Neuronal stem cell (in vitro differentiated cells): Measurements from ENCODE around the gene NKAIN4.

ENCODE experiments used
- DNase-seq: peaks from one replicate; pipeline ENCODE4 v3.0.0-alpha.2; 2013; ENCODE audit warnings: low spot score
- H2AFZ ChIP-seq: one replicate; pipeline ENCODE4 v1.6.1; 2013; ENCODE audit warnings: mild to moderate bottlenecking, low read length, inconsistent platforms
- H2AK5ac ChIP-seq: 2 replicates; pipeline ENCODE4 v1.6.1; 2013; ENCODE audit warnings: low read depth, mild to moderate bottlenecking, inconsistent platforms, low read length, moderate library complexity, mixed read lengths
- H2BK120ac ChIP-seq: 2 replicates; pipeline ENCODE4 v1.6.1; 2013; ENCODE audit warnings: low read depth, mild to moderate bottlenecking, inconsistent platforms, low read length, moderate library complexity, mixed read lengths
- H2BK12ac ChIP-seq: one replicate; pipeline ENCODE4 v1.6.1; 2013; ENCODE audit warnings: low read length, inconsistent platforms
- H2BK15ac ChIP-seq: 2 replicates; pipeline ENCODE4 v1.6.1; 2013; ENCODE audit warnings: mild to moderate bottlenecking, low read length, inconsistent platforms, mixed read lengths
- H2BK5ac ChIP-seq: one replicate; pipeline ENCODE4 v1.6.1; 2013; ENCODE audit warnings: inconsistent platforms, mild to moderate bottlenecking, low read length, moderate library complexity
- H3K14ac ChIP-seq: one replicate; pipeline ENCODE4 v1.6.1; 2013; ENCODE audit warnings: low read length, inconsistent platforms
- H3K18ac ChIP-seq: 2 replicates; pipeline ENCODE4 v1.6.1; 2013; ENCODE audit warnings: low read length, inconsistent platforms
- H3K23ac ChIP-seq: 2 replicates; pipeline ENCODE4 v1.6.1; 2013; ENCODE audit warnings: low read depth, mild to moderate bottlenecking, mixed read lengths, low read length, inconsistent platforms; ENCODE audit not compliant: poor library complexity
- H3K27ac ChIP-seq: replicated peaks from 3 replicates; pipeline ENCODE4 v1.5.1; 2013; ENCODE audit warnings: low read length, inconsistent platforms
- H3K27me3 ChIP-seq, 3 experiments: 2 replicates each; pipeline ENCODE4 v1.6.1; 2013; ENCODE audit warnings: low read length in 3 of 3, mild to moderate bottlenecking in 2 of 3, inconsistent platforms in 1 of 3, low read depth in 1 of 3, mixed read lengths in 1 of 3, moderate library complexity in 1 of 3; ENCODE audit not compliant: control insufficient read depth in 3 of 3, insufficient read depth in 3 of 3
- H3K36me3 ChIP-seq, 2 donors: replicated peaks in 1 of 2; 2 replicates each; pipeline ENCODE4 v1.6.1; 2013; ENCODE audit warnings: low read length in 2 of 2; ENCODE audit not compliant: control insufficient read depth in 2 of 2, insufficient read depth in 2 of 2
- H3K4ac ChIP-seq: 2 replicates; pipeline ENCODE4 v1.6.1; 2013; ENCODE audit warnings: inconsistent platforms, mild to moderate bottlenecking, low read length, moderate library complexity
- H3K4me1 ChIP-seq, 2 donors: 1 replicate in 1 of 2; 2 replicates in 1 of 2; pipeline ENCODE4 v1.6.1; 2013; ENCODE audit warnings: low read length in 2 of 2, low read depth in 1 of 2; ENCODE audit not compliant: control insufficient read depth in 2 of 2, insufficient read depth in 1 of 2
- H3K4me2 ChIP-seq: one replicate; pipeline ENCODE4 v1.6.1; 2013; ENCODE audit warnings: mild to moderate bottlenecking, low read length, inconsistent platforms; ENCODE audit not compliant: insufficient read depth, poor library complexity, severe bottlenecking
- H3K4me3 ChIP-seq, 2 donors: 2 replicates each; pipeline ENCODE4 v1.5.1; 2013; ENCODE audit warnings: low read length in 2 of 2, mild to moderate bottlenecking in 2 of 2, inconsistent platforms in 1 of 2, moderate library complexity in 1 of 2
- H3K79me1 ChIP-seq: one replicate; pipeline ENCODE4 v1.6.1; 2013; ENCODE audit warnings: low read depth, mild to moderate bottlenecking, inconsistent platforms, low read length, moderate library complexity
- H3K9ac ChIP-seq: one replicate; pipeline ENCODE4 v1.6.1; 2013; ENCODE audit warnings: mild to moderate bottlenecking, low read depth, low read length, inconsistent platforms; ENCODE audit not compliant: poor library complexity
- H3K9me3 ChIP-seq, 2 donors: replicated peaks in 1 of 2; 2 replicates each; pipeline versions ENCODE3 to v1.6.1; 2013; ENCODE audit warnings: low read length in 2 of 2, mild to moderate bottlenecking in 2 of 2, inconsistent platforms in 1 of 2, low read depth in 1 of 2, mixed read lengths in 1 of 2, moderate library complexity in 1 of 2; ENCODE audit not compliant: control insufficient read depth in 2 of 2, insufficient read depth in 1 of 2
- H4K8ac ChIP-seq: one replicate; pipeline ENCODE4 v1.6.1; 2013; ENCODE audit warnings: low read depth, mild to moderate bottlenecking, inconsistent platforms, low read length, moderate library complexity
- H4K91ac ChIP-seq: one replicate; pipeline ENCODE4 v1.6.1; 2013; ENCODE audit warnings: low read length, low read depth, mild to moderate bottlenecking, inconsistent platforms; ENCODE audit not compliant: poor library complexity
- whole genome bisulfite sequencing, 2 donors: extraction: QIAGEN DNeasy Blood & Tissue Kit; methylation state at CpG; one replicate each; pipeline ENCODE4 v1.1.7; 2013; ENCODE audit warnings: missing lambda C conversion rate in 2 of 2, mixed read lengths in 1 of 2; ENCODE audit not compliant: insufficient read length in 2 of 2, insufficient replicate concordance in 1 of 2; ENCODE audit errors: extremely low coverage in 2 of 2; 5-methylcytosine and 5-hydroxymethylcytosine counted together

The NKAIN4 gene

DNA sequence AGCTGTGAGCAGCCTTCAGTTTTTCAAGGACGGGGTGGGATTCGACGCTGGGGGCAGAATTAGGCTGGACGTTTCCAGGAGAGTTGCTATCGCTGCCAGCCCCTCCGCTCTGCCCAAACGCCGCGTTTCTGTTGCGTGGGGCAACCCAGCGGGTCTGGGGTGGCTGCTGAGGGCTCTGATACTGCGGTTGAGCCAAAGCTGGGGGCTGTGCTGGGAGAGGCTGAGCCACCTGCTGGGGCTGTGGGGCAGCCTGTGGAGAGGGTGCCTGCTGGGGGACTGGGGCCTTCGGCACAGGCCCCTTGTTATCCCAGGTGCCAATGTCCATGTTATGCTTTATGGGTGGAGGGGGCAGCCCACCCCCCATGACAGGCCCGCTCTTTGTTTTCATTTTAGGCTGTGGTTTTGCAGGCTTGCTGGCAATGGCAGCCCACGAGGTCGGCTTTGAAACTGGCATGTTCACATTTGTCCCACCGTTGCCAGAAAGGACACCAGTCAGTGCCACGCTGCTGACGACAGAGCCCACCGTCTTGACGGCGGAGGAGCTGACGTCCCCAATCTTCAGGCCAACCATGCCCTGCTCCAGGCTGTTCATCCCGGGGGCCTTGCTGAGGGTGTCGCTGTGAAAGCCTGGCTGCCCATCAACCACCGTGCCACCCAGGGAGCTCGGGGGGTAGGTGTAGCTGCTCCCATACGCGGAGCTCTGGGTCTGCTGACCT, 51.3 kb downstream of the NKAIN4 start:
- H2BK5ac ChIP-seq, result no peak overlapping the region
- H3K4me2 ChIP-seq, result no peak overlapping the region
- no peak overlapping the region for H4K91ac ChIP-seq
- H3K27ac ChIP-seq, result no peak overlapping the region
- no peak overlapping the region for H2BK15ac ChIP-seq
- peaks cover 50 to 92% of the 10 kb centered on the region in 2 donors for H3K36me3 ChIP-seq
- H3K9ac ChIP-seq, result no peak overlapping the region
- no CpG with 5 or more reads among the region's 29 CpGs for WGBS, 2 donors
- H3K9me3 ChIP-seq, result no peaks in the 10 kb centered on the region
- no peak overlapping the region for H3K4me3 ChIP-seq
- no peak overlapping the region for H4K8ac ChIP-seq
- H2BK12ac ChIP-seq, result no peak overlapping the region
- no peak overlapping the region for H3K4ac ChIP-seq
- H3K14ac ChIP-seq, result no peak overlapping the region
- H3K23ac ChIP-seq, result no peak overlapping the region
- H3K18ac ChIP-seq, result no peak overlapping the region
- H3K27me3 ChIP-seq, result no peaks in the 10 kb centered on the region
- peaks cover 6% of the 10 kb centered on the region for H3K79me1 ChIP-seq
- H2AFZ ChIP-seq, result no peak overlapping the region
- no peak for DNase-seq
- H2BK120ac ChIP-seq, result no peak overlapping the region
- no peaks in the 10 kb centered on the region for H3K4me1 ChIP-seq
- H2AK5ac ChIP-seq, result no peak overlapping the region

DNA sequence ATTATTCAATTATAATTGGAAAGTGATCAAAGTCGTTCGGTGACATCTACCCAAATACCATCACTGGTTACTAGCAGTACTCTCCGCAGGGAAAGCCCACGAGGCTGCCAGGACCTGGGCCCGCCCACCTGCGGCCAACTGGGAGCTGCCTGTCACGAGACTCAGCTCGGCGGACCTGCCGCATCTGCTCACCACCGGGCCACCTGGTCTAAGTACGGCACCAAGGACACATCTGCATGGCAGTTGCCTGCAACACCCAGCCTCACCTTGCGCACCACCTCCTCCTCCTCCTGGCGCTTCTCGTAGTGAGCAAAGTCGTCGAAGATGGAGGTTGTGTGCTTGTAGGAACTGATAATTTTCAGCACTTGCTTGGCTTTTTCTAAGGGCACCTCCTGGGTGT, 52.2 kb downstream of the NKAIN4 start:
- H4K8ac ChIP-seq, result no peak overlapping the region
- no peak overlapping the region for H3K4me3 ChIP-seq
- peaks cover 6% of the 10 kb centered on the region for H3K79me1 ChIP-seq
- H3K36me3 ChIP-seq, result peaks cover 51 to 93% of the 10 kb centered on the region in 2 donors
- peak overlapping the region; percentile 31 for H3K9ac ChIP-seq
- H3K27ac ChIP-seq, result no peak overlapping the region
- no peak overlapping the region for H2BK15ac ChIP-seq
- H3K4me1 ChIP-seq, result peaks cover 0 to 1% of the 10 kb centered on the region in 2 donors
- H2BK12ac ChIP-seq, result no peak overlapping the region
- no peak overlapping the region for H2AK5ac ChIP-seq
- no peaks in the 10 kb centered on the region for H3K27me3 ChIP-seq
- no peaks in the 10 kb centered on the region for H3K9me3 ChIP-seq
- H3K23ac ChIP-seq, result no peak overlapping the region
- H3K4ac ChIP-seq, result no peak overlapping the region
- WGBS, 2 donors, result no CpG with 5 or more reads among the region's 17 CpGs
- no peak overlapping the region for H3K4me2 ChIP-seq
- peak overlapping the region; percentile 30 for H4K91ac ChIP-seq
- H2BK120ac ChIP-seq, result no peak overlapping the region
- H2AFZ ChIP-seq, result no peak overlapping the region
- no peak overlapping the region for H2BK5ac ChIP-seq
- no peak overlapping the region for H3K14ac ChIP-seq
- no peak overlapping the region for H3K18ac ChIP-seq
- no peak for DNase-seq

DNA sequence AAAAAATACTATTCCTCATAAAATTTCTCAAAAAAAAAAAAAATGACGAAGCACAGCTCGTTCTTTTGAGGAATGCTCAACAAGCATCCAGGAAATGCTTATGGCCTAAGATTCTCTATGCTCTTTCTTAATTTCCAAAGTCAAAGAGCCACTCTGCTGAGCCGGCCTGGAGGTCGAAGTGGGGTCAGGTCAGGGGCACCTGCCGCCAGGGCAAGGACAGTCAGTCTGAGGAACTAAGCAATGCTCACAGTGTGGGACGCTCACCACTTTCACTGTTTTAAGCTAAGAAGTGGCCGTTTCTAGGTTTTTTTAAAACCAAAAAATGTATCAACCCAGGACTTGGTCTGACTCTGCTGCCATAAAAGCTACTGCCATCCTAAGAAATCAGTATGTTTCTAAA, 55.7 kb downstream of the NKAIN4 start:
- Histone ChIP-seq H2BK120ac (no peak overlapping the region), H2AK5ac (no peak overlapping the region), H3K36me3 (peaks cover 36 to 92% of the 10 kb centered on the region in 2 donors), H2BK12ac (no peak overlapping the region), H3K27ac (no peak overlapping the region), H2AFZ (no peak overlapping the region), H3K23ac (no peak overlapping the region), H2BK5ac (no peak overlapping the region), H4K91ac (no peak overlapping the region), H3K4me1 (peaks cover 0 to 2% of the 10 kb centered on the region in 2 donors), H2BK15ac (no peak overlapping the region), H3K9ac (no peak overlapping the region), H3K79me1 (peaks cover 8% of the 10 kb centered on the region), H4K8ac (no peak overlapping the region), H3K9me3 (no peaks in the 10 kb centered on the region), H3K18ac (no peak overlapping the region), H3K4me3 (no peak overlapping the region), H3K27me3 (no peaks in the 10 kb centered on the region), H3K4me2 (no peak overlapping the region), H3K4ac (no peak overlapping the region), H3K14ac (no peak overlapping the region)
- WGBS, 2 donors, result no CpG with 5 or more reads among the region's 7 CpGs
- DNase-seq, result no peak

DNA sequence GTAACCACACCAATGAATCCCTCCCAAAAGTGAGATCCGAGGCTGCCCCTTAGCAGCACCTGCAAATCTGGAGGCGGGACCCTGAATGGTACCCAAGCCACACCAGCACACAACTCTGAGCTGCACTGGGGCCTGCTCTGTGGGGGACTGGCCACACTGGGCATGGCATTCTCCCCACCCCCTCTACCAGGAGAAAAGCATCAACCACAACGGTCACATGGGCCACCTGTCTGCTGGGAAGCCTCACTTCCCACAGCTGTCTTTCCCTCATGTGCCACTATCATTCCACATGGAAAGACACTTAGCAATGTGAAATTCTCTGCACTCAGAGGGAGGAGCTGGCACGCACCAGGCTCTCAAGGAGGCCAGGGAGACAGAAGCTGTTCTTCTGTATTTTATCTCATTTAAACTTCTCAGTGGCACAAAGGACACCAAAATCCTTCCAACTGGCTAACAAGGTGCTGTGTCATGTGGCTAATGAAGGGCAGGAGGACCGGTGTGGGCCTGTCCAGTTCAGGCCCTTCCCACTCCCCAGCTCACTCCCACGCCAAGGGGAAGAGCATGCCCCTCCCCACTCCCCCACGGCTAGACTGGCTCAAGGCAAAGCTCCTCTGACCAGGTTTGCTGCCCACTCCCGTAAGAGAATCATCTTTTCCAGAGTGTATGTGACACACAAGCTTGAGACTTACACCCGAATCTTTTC, 57.3 kb downstream of the NKAIN4 start:
- Histone ChIP-seq H3K4me1 (peaks cover 0 to 2% of the 10 kb centered on the region in 2 donors), H3K14ac (no peak overlapping the region), H3K4me2 (no peak overlapping the region), H2BK15ac (no peak overlapping the region), H3K36me3 (peaks cover 19 to 76% of the 10 kb centered on the region in 2 donors), H2AFZ (no peak overlapping the region), H3K9ac (no peak overlapping the region), H3K79me1 (peaks cover 4% of the 10 kb centered on the region), H2BK5ac (no peak overlapping the region), H4K91ac (no peak overlapping the region), H3K4ac (no peak overlapping the region), H2BK12ac (no peak overlapping the region), H4K8ac (no peak overlapping the region), H3K18ac (no peak overlapping the region), H3K23ac (no peak overlapping the region), H3K9me3 (no peaks in the 10 kb centered on the region), H2BK120ac (no peak overlapping the region), H3K27me3 (no peaks in the 10 kb centered on the region), H3K4me3 (no peak overlapping the region), H3K27ac (no peak overlapping the region), H2AK5ac (no peak overlapping the region)
- no CpG with 5 or more reads among the region's 9 CpGs for WGBS, 2 donors
- DNase-seq, result no peak
